Measurements from ENCODE around the gene ANKRD63. TPM values are rescaled to one million over a fixed set of nuclear protein-coding genes. Genes with fewer than 3 reads are reported as not detected.

ANKRD63 gene
- total and polyA plus RNA-seq, 2 donors (not counting 1 experiment from before 2014, with no cell fraction given), result not detected

GRCh38 chr15:40323239-40323952, 40.5 kb upstream of the ANKRD63 start, which contains the start of gene INAFM2:
INAFM2 (plus strand) TSS chr15:40323692; CDS start chr15:40324056, 364 bp downstream.
- no peaks in the 10 kb centered on the region for H3K9me3 ChIP-seq (ENCODE audit: control insufficient read depth, insufficient read depth, low read depth, low read length)
- peaks cover 4% of the 10 kb centered on the region for H3K79me2 ChIP-seq (ENCODE audit: control insufficient read depth, insufficient read depth, low read length)
- H2AFZ ChIP-seq (ENCODE audit: low read length), result no peak within 1 kb of the TSS
- H3K27me3 ChIP-seq (ENCODE audit: control insufficient read depth, insufficient read depth, low read length), result no peaks in the 10 kb centered on the region
- no peaks in the 10 kb centered on the region for H4K20me1 ChIP-seq (ENCODE audit: control insufficient read depth, extremely low read depth, insufficient read depth, low read length)
- TF ChIP-seq CTCF (conservative IDR thresholded peaks at IDR 0.05 in 1 of 2, IDR thresholded peaks at IDR 0.05 in 1 of 2; ENCODE audit: low read depth in 1 of 2, low read length in 2 of 2) (peak; percentile 46 to 52), EZH2 (IDR thresholded peaks at IDR 0.05; ENCODE audit: low read length, missing control alignments) (no peak)
- peaks cover 12% of the 10 kb centered on the region for H3K4me1 ChIP-seq (ENCODE audit: control insufficient read depth, extremely low read depth, insufficient read depth, low read length)
- peak within 1 kb of the TSS; percentile 55 to 66 (median 61) for H3K4me3 ChIP-seq (replicated peaks in 1 of 4; ENCODE audit: control extremely low read depth in 1 of 4, insufficient read depth in 1 of 4, low read depth in 3 of 4, low read length in 4 of 4)
- peak within 1 kb of the TSS; percentile 68 for H3K9ac ChIP-seq (ENCODE audit: insufficient read depth, low read length)
- DNase-seq (ENCODE audit: low read depth in 2 of 2), result peak; percentile 91 to 94
- H3K4me2 ChIP-seq (ENCODE audit: extremely low read depth, insufficient read depth, low read length), result peak within 1 kb of the TSS; percentile 87
- no peaks in the 10 kb centered on the region for H3K36me3 ChIP-seq (ENCODE audit: control insufficient read depth, insufficient read depth, low read length)
- H3K27ac ChIP-seq (ENCODE audit: insufficient read depth, low read length), result no peak within 1 kb of the TSS

GRCh38 chr15:40322531-40323238, 39.8 kb upstream of the ANKRD63 start:
- no peak overlapping the region for H2AFZ ChIP-seq (ENCODE audit: low read length)

More at GRCh38 chr15:40322531-40323238, 39.8 kb upstream of the ANKRD63 start:
- no peak for TF ChIP-seq EZH2 (IDR thresholded peaks at IDR 0.05; ENCODE audit: low read length, missing control alignments)
- TF ChIP-seq CTCF (conservative IDR thresholded peaks at IDR 0.05 in 1 of 2, IDR thresholded peaks at IDR 0.05 in 1 of 2; ENCODE audit: low read depth in 1 of 2, low read length in 2 of 2), result no peak
- Histone ChIP-seq H3K4me2 (ENCODE audit: extremely low read depth, insufficient read depth, low read length) (peak overlapping the region; percentile 29), H3K4me3 (replicated peaks in 1 of 4; ENCODE audit: control extremely low read depth in 1 of 4, insufficient read depth in 1 of 4, low read depth in 3 of 4, low read length in 4 of 4) (peak overlapping the region in 3 of 4 experiments; percentile 20 to 45 (median 42)), H3K9me3 (ENCODE audit: control insufficient read depth, insufficient read depth, low read depth, low read length) (no peaks in the 10 kb centered on the region), H4K20me1 (ENCODE audit: control insufficient read depth, extremely low read depth, insufficient read depth, low read length) (no peaks in the 10 kb centered on the region), H3K36me3 (ENCODE audit: control insufficient read depth, insufficient read depth, low read length) (no peaks in the 10 kb centered on the region), H3K9ac (ENCODE audit: insufficient read depth, low read length) (no peak overlapping the region), H3K79me2 (ENCODE audit: control insufficient read depth, insufficient read depth, low read length) (peaks cover 4% of the 10 kb centered on the region), H3K4me1 (ENCODE audit: control insufficient read depth, extremely low read depth, insufficient read depth, low read length) (peaks cover 12% of the 10 kb centered on the region), H3K27me3 (ENCODE audit: control insufficient read depth, insufficient read depth, low read length) (peaks cover 2% of the 10 kb centered on the region), H3K27ac (ENCODE audit: insufficient read depth, low read length) (no peak overlapping the region)
- DNase-seq (ENCODE audit: low read depth in 2 of 2), result no peak

All from fibroblast of lung (primary cell).